ENCODE data around the gene ALG12.

Gene ALG12

GRCh38 chr22:49926916-49927315 lies 8.7 kb upstream of the ALG12 start:
- TF ChIP-seq CTCF (IDR thresholded peaks at IDR 0.05; ENCODE audit: borderline replicate concordance, insufficient read depth, low read depth, low read length), result no peak

DNA sequence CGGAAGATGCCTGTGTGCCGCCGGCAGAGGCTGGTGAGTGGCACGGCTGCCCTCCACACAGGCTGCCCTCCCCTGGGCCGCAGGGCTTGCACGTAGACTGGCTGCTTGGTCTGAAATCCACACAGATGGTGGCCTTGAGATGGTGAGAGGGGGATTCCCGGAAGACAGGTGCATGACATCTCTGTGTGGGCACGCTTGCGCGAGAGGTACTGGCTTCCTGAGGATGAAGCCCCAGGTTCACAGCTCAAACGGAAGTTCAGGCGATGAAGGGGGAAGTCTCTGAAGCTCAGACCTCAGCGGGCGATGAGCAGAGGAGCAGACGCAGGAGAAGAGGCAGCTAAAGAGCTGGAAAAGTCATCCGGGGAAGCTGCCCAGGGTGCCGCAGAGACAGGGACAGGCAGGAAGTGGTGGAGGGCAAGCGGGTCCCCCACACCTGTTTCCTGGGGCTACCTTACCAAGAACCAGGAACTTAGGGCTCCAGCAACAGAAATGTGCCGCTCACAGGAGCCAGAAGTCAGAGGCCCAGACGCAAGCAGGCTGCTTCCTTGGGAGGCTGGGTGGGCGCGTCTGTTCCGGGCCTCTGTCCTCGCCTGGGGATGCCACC lies 7.4 kb upstream of the ALG12 start:
- no peak for TF ChIP-seq CTCF (IDR thresholded peaks at IDR 0.05; ENCODE audit: borderline replicate concordance, insufficient read depth, low read depth, low read length)
- peak overlapping the region; percentile 51 for H3K4me3 ChIP-seq (ENCODE audit: low read depth, low read length)

More at GRCh38 chr22:49926916-49927315, 8.7 kb upstream of the ALG12 start:
- H3K4me3 ChIP-seq (ENCODE audit: low read depth, low read length), result no peak overlapping the region

DNA sequence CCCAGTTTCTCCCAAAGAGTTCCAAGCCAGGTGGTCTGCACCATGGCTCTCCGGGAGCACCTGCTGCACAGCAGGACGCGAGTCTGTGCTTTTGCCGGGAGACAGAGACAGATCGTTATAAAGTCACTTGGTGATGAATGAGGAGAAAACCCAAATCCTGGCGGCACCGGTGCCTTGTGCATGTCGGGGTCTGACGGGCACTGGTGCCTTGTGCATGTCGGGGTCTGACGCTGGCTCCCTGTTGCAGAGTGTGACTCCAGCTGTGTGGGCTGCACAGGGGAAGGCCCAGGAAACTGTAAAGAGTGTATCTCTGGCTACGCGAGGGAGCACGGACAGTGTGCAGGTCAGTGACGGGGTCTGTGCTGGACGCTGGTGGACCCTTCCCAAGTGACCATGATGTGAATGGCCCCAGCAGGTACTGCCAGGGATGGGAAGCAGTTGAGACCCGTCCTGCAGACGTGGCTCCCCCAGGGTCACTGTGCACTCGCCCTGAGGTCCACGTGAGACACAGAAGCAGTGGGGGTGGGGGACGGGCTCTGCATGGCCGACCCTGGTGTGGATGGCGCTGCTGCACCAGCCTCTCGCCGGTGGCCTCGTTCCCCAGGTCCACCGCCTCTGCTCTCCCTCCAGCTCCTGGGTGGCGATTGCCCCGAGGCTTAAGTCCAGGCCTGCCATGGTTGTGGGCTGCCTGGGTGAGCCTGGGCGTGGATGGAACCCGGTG lies 6.0 kb upstream of the ALG12 start:
- TF ChIP-seq CTCF (IDR thresholded peaks at IDR 0.05; ENCODE audit: borderline replicate concordance, insufficient read depth, low read depth, low read length), result no peak
- H3K4me3 ChIP-seq (ENCODE audit: low read depth, low read length), result no peak overlapping the region

GRCh38 chr22:49923445-49923844 lies 5.2 kb upstream of the ALG12 start:
- H3K4me3 ChIP-seq (ENCODE audit: low read depth, low read length), result no peak overlapping the region
- TF ChIP-seq CTCF (IDR thresholded peaks at IDR 0.05; ENCODE audit: borderline replicate concordance, insufficient read depth, low read depth, low read length), result peak; percentile 53

GRCh38 chr22:49922926-49923325 lies 4.7 kb upstream of the ALG12 start:
- no peak for TF ChIP-seq CTCF (IDR thresholded peaks at IDR 0.05; ENCODE audit: borderline replicate concordance, insufficient read depth, low read depth, low read length)
- no peak overlapping the region for H3K4me3 ChIP-seq (ENCODE audit: low read depth, low read length)

DNA sequence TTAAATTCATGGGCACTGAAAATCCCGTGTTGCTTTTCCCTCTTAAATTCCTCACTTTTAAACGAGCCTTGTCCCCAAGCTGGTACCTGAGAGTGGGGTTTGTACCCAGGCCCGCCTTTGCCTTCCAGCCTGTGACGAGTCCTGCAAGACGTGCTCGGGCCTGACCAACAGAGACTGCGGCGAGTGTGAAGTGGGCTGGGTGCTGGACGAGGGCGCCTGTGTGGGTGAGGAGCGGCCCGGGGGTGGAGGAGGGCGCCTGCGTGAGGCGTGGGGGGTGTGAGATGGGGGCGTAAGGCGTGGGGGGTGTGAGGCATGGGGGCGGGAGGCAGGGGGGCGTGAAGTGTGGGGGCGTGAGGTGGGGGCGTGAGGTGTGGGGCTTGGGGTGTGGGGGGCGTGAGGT lies 4.2 kb upstream of the ALG12 start:
- TF ChIP-seq CTCF (IDR thresholded peaks at IDR 0.05; ENCODE audit: borderline replicate concordance, insufficient read depth, low read depth, low read length), result no peak
- H3K4me3 ChIP-seq (ENCODE audit: low read depth, low read length), result no peak overlapping the region

Measured in GM12875 (cell line).